Mammary epithelial cell (primary cell): ENCODE measurements around the gene RBM33.

Source experiments
- EZH2 ChIP-seq: IDR thresholded peaks from 2 replicates; pipeline ENCODE4 v1.6.1; 2012; ENCODE audit warnings: low read length, inconsistent platforms, borderline replicate concordance
- TF ChIP-seq, protein P1 (sequence below), 2 donors: IDR thresholded peaks in 1 of 2; conservative IDR thresholded peaks in 1 of 2; 2 replicates each; pipeline ENCODE4 v1.5.1; 2011 to 2012; ENCODE audit warnings: inconsistent platforms in 2 of 2, low read length in 2 of 2, mild to moderate bottlenecking in 2 of 2, control low read depth in 1 of 2, low read depth in 1 of 2; ENCODE audit not compliant: insufficient read depth in 1 of 2; ENCODE audit errors: extremely low read depth in 1 of 2

DNA sequence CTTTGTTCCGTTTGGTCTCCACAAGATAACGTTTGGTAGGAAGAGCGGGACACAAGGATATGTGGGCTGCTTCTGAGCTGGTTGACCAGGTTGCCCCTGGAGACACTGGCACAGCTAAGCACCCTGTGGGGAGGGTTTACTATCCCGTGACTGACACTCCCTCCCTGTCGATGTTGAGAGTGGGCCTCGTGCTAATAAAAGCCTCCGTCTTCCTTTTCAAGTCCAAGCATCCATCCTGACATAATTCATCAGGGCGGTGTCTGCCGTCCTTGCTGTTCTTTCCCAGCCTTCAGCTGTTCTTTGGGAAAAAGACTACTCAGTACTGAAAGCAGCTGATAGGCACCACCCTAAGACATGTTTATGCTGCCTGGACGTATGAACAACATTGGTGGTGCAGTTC is 118.2 kb downstream of the RBM33 start:
- TF ChIP-seq, protein P1, sequence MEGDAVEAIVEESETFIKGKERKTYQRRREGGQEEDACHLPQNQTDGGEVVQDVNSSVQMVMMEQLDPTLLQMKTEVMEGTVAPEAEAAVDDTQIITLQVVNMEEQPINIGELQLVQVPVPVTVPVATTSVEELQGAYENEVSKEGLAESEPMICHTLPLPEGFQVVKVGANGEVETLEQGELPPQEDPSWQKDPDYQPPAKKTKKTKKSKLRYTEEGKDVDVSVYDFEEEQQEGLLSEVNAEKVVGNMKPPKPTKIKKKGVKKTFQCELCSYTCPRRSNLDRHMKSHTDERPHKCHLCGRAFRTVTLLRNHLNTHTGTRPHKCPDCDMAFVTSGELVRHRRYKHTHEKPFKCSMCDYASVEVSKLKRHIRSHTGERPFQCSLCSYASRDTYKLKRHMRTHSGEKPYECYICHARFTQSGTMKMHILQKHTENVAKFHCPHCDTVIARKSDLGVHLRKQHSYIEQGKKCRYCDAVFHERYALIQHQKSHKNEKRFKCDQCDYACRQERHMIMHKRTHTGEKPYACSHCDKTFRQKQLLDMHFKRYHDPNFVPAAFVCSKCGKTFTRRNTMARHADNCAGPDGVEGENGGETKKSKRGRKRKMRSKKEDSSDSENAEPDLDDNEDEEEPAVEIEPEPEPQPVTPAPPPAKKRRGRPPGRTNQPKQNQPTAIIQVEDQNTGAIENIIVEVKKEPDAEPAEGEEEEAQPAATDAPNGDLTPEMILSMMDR (conservative IDR thresholded peaks at IDR 0.05 in 1 of 2, IDR thresholded peaks at IDR 0.05 in 1 of 2; ENCODE audit: extremely low read depth in 1 of 2, insufficient read depth in 1 of 2, low read depth in 1 of 2, low read length in 2 of 2), result no peak
- no peak for TF ChIP-seq EZH2
